H9 (cell line): ENCODE measurements around the gene CCNYL1. TPM values are rescaled to one million over a fixed set of nuclear protein-coding genes. Genes with fewer than 3 reads are reported as not detected.

Experiments
- DNase-seq: peaks from one replicate; pipeline ENCODE4 v3.0.0-alpha.2; 2017
- H2AFZ ChIP-seq: one replicate; pipeline ENCODE4 v1.6.1; 2013; ENCODE audit warnings: mild to moderate bottlenecking, low read length, control low read depth, moderate library complexity
- H2AK5ac ChIP-seq: 2 replicates; pipeline ENCODE4 v1.6.1; 2013; ENCODE audit warnings: low read length, control low read depth, mixed read lengths; ENCODE audit not compliant: insufficient read length
- H2BK120ac ChIP-seq: one replicate; pipeline ENCODE4 v1.6.1; 2013; ENCODE audit warnings: low read depth, mild to moderate bottlenecking, low read length, control low read depth, inconsistent platforms; ENCODE audit not compliant: poor library complexity, severe bottlenecking
- H2BK12ac ChIP-seq: 2 replicates; pipeline ENCODE4 v1.6.1; 2013; ENCODE audit warnings: low read length, control low read depth, mixed read lengths, low read depth; ENCODE audit not compliant: insufficient read length
- H2BK15ac ChIP-seq: 2 replicates; pipeline ENCODE4 v1.6.1; 2013; ENCODE audit warnings: low read depth, low read length, control low read depth
- H2BK20ac ChIP-seq: one replicate; pipeline ENCODE4 v1.6.1; 2013; ENCODE audit warnings: low read depth, mild to moderate bottlenecking, low read length, control low read depth, inconsistent platforms; ENCODE audit not compliant: poor library complexity, severe bottlenecking
- H2BK5ac ChIP-seq: 2 replicates; pipeline ENCODE4 v1.6.1; 2013; ENCODE audit warnings: low read length, control low read depth, mixed read lengths; ENCODE audit not compliant: insufficient read length
- H3K14ac ChIP-seq: 2 replicates; pipeline ENCODE4 v1.6.1; 2013; ENCODE audit warnings: low read length, control low read depth; ENCODE audit not compliant: insufficient read depth
- H3K18ac ChIP-seq: 2 replicates; pipeline ENCODE4 v1.6.1; 2013; ENCODE audit warnings: low read depth, mild to moderate bottlenecking, mixed read lengths, low read length, control low read depth; ENCODE audit not compliant: insufficient read length
- H3K23ac ChIP-seq: 2 replicates; pipeline ENCODE4 v1.6.1; 2013; ENCODE audit warnings: low read length, control low read depth, mixed read lengths, low read depth; ENCODE audit not compliant: insufficient read length
- H3K23me2 ChIP-seq: 2 replicates; pipeline ENCODE4 v1.6.1; 2013; ENCODE audit warnings: low read depth, mild to moderate bottlenecking, mixed read lengths, low read length, control low read depth; ENCODE audit not compliant: insufficient read length, poor library complexity, severe bottlenecking
- H3K27ac ChIP-seq: 2 replicates; pipeline ENCODE4 v1.5.1; 2013; ENCODE audit warnings: low read length, control low read depth, mixed read lengths, low read depth; ENCODE audit not compliant: insufficient read length
- H3K27me3 ChIP-seq: 2 replicates; pipeline ENCODE4 v1.6.1; 2013; ENCODE audit warnings: low read length, control low read depth, inconsistent platforms; ENCODE audit not compliant: insufficient read depth
- H3K4ac ChIP-seq: 2 replicates; pipeline ENCODE4 v1.6.1; 2013; ENCODE audit warnings: low read depth, mild to moderate bottlenecking, control low read depth, inconsistent platforms, low read length, moderate library complexity
- H3K4me1 ChIP-seq: 2 replicates; pipeline ENCODE4 v1.6.1; 2013; ENCODE audit warnings: low read length, control low read depth, inconsistent platforms; ENCODE audit not compliant: insufficient read depth
- H3K4me2 ChIP-seq: 2 replicates; pipeline ENCODE4 v1.6.1; 2013; ENCODE audit warnings: low read length, control low read depth, mixed read lengths; ENCODE audit not compliant: insufficient read length, insufficient read depth
- H3K56ac ChIP-seq: 2 replicates; pipeline ENCODE4 v1.6.1; 2013; ENCODE audit warnings: low read depth, mild to moderate bottlenecking, mixed read lengths, low read length, control low read depth; ENCODE audit not compliant: insufficient read length
- H3K79me1 ChIP-seq: 2 replicates; pipeline ENCODE4 v1.6.1; 2013; ENCODE audit warnings: low read depth, mild to moderate bottlenecking, moderate library complexity, low read length, control low read depth, inconsistent platforms; ENCODE audit not compliant: insufficient read depth, poor library complexity, severe bottlenecking
- H3K79me2 ChIP-seq: 2 replicates; pipeline ENCODE4 v1.6.1; 2013; ENCODE audit warnings: low read length, control low read depth, inconsistent platforms; ENCODE audit not compliant: insufficient read depth
- H3K9ac ChIP-seq: 2 replicates; pipeline ENCODE4 v1.6.1; 2013; ENCODE audit warnings: low read length, control low read depth, mixed read lengths; ENCODE audit not compliant: insufficient read length; ENCODE audit errors: extremely low read depth
- H3K9me3 ChIP-seq: one replicate; pipeline ENCODE4 v1.6.1; 2013; ENCODE audit warnings: low read depth, low read length, inconsistent platforms; ENCODE audit not compliant: control insufficient read depth
- H3T11ph ChIP-seq: one replicate; pipeline ENCODE4 v1.6.1; 2013; ENCODE audit warnings: mild to moderate bottlenecking, low read length, control low read depth, inconsistent platforms
- H4K20me1 ChIP-seq: one replicate; pipeline ENCODE4 v1.6.1; 2013; ENCODE audit not compliant: control insufficient read depth, insufficient read length, insufficient read depth
- H4K5ac ChIP-seq: 2 replicates; pipeline ENCODE4 v1.6.1; 2013; ENCODE audit warnings: low read depth, mild to moderate bottlenecking, mixed read lengths, low read length, control low read depth; ENCODE audit not compliant: insufficient read length
- H4K8ac ChIP-seq: replicated peaks from 2 replicates; pipeline ENCODE4 v1.6.1; 2013; ENCODE audit warnings: low read length, control low read depth, mixed read lengths, low read depth; ENCODE audit not compliant: insufficient read length
- H4K91ac ChIP-seq: 2 replicates; pipeline ENCODE4 v1.6.1; 2013; ENCODE audit warnings: low read depth, mild to moderate bottlenecking, moderate library complexity, mixed read lengths, low read length, control low read depth; ENCODE audit not compliant: insufficient read length
- H3K27ac Mint-ChIP-seq, 3 experiments: 2 replicates in 2 of 3; 3 replicates in 1 of 3; pipeline ENCODE4 v1.8.0; 2020 to 2021; ENCODE audit warnings: mixed read lengths in 3 of 3, mild to moderate bottlenecking in 1 of 3, moderate library complexity in 1 of 3
- H3K27me3 Mint-ChIP-seq: 2 replicates; pipeline ENCODE4 v1.8.0; 2021; ENCODE audit warnings: low read depth, mild to moderate bottlenecking, moderate library complexity, mixed read lengths
- H3K36me3 Mint-ChIP-seq, 3 experiments: 2 replicates in 2 of 3; 3 replicates in 1 of 3; pipeline ENCODE4 v1.8.0; 2020 to 2021; ENCODE audit warnings: low read depth in 3 of 3, mixed read lengths in 3 of 3; ENCODE audit not compliant: insufficient read depth in 1 of 3
- H3K4me1 Mint-ChIP-seq, 2 experiments: 2 replicates each; pipeline ENCODE4 v1.8.0; 2020; ENCODE audit warnings: mixed read lengths in 2 of 2
- H3K4me3 Mint-ChIP-seq, 2 experiments: 2 replicates in 1 of 2; 3 replicates in 1 of 2; pipeline ENCODE4 v1.8.0; 2020 to 2021; ENCODE audit warnings: mild to moderate bottlenecking in 2 of 2, mixed read lengths in 2 of 2, moderate library complexity in 1 of 2
- H3K9me3 Mint-ChIP-seq, 2 experiments: 2 replicates in 1 of 2; 3 replicates in 1 of 2; pipeline ENCODE4 v1.8.0; 2020; ENCODE audit warnings: mild to moderate bottlenecking in 2 of 2, mixed read lengths in 2 of 2, moderate library complexity in 1 of 2
- WGBS: extraction: QIAGEN DNeasy Blood & Tissue Kit; methylation state at CpG from one replicate; pipeline ENCODE4 v1.1.7; 2013; ENCODE audit warnings: missing lambda C conversion rate, low lambda C conversion rate, mixed read lengths; ENCODE audit not compliant: insufficient read length; ENCODE audit errors: extremely low coverage; 5-methylcytosine and 5-hydroxymethylcytosine counted together
- total RNA-seq: library from RNA; stranded (reverse); gene quantifications from 2 replicates; pipeline ENCODE4 v1.2.1, GENCODE V29; 2021
- TF ChIP-seq, protein P1 (sequence below): fragments of 200-600 bp; sonication (generic); conservative IDR thresholded peaks from 3 replicates; pipeline ENCODE4 v1.8.0; 2021; ENCODE audit warnings: antibody characterized with exemption, mild to moderate bottlenecking

CCNYL1 gene
- total RNA-seq, 1 experiment from 2014 or later = 27.0 TPM

DNA sequence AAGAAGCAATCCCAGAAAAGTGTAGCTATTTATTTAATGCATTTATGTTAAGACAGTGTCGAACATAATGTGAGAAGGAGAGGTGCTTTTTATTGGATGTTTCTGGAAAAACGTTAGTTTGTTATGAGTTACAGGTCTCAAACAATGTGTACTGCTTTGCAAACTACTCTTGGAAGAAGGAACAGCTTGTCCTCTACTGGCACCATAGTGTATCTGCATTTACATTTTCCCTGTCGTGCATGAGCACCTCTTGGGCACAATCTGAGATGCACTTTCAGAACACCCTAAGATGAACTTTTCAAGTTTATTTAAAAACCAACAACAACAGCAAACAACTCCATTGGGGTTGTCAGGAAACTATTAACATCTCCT, 22.8 kb downstream of the CCNYL1 start:
- no peak overlapping the region for H3K4me3 Mint-ChIP-seq
- no peak overlapping the region for H3K14ac ChIP-seq
- TF ChIP-seq, protein P1, sequence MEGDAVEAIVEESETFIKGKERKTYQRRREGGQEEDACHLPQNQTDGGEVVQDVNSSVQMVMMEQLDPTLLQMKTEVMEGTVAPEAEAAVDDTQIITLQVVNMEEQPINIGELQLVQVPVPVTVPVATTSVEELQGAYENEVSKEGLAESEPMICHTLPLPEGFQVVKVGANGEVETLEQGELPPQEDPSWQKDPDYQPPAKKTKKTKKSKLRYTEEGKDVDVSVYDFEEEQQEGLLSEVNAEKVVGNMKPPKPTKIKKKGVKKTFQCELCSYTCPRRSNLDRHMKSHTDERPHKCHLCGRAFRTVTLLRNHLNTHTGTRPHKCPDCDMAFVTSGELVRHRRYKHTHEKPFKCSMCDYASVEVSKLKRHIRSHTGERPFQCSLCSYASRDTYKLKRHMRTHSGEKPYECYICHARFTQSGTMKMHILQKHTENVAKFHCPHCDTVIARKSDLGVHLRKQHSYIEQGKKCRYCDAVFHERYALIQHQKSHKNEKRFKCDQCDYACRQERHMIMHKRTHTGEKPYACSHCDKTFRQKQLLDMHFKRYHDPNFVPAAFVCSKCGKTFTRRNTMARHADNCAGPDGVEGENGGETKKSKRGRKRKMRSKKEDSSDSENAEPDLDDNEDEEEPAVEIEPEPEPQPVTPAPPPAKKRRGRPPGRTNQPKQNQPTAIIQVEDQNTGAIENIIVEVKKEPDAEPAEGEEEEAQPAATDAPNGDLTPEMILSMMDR = peak; percentile 32; the same call in 2 of the 3 replicates

More for the DNA sequence above, 22.8 kb downstream of the CCNYL1 start:
- H3K23ac ChIP-seq = no peak overlapping the region
- H2BK20ac ChIP-seq = no peak overlapping the region
- Mint-ChIP-seq H3K4me1 (peaks cover 4% of the 10 kb centered on the region in 2 experiments), H3K9me3 (no peaks in the 10 kb centered on the region), H3K27me3 (no peaks in the 10 kb centered on the region), H3K27ac (no peak overlapping the region), H3K36me3 (peaks cover 15 to 31% (median 30%) of the 10 kb centered on the region in 3 experiments; a peak in 6 of 7 replicates)
- no peak overlapping the region for H3K56ac ChIP-seq
- H2BK5ac ChIP-seq = no peak overlapping the region
- no peak overlapping the region for H4K8ac ChIP-seq
- H3K9me3 ChIP-seq = no peaks in the 10 kb centered on the region
- no peak overlapping the region for H3K4ac ChIP-seq
- H3K27ac ChIP-seq = no peak overlapping the region
- H4K5ac ChIP-seq = no peak overlapping the region
- no peaks in the 10 kb centered on the region for H3K79me2 ChIP-seq
- no peak overlapping the region for H2AK5ac ChIP-seq
- H2BK120ac ChIP-seq = no peak overlapping the region
- no peak overlapping the region for H3T11ph ChIP-seq
- no peak overlapping the region for H2BK12ac ChIP-seq
- no peak for DNase-seq
- H3K27me3 ChIP-seq = no peaks in the 10 kb centered on the region
- no peaks in the 10 kb centered on the region for H3K79me1 ChIP-seq
- H2BK15ac ChIP-seq = no peak overlapping the region
- no peak overlapping the region for H2AFZ ChIP-seq
- no peaks in the 10 kb centered on the region for H3K23me2 ChIP-seq
- no peaks in the 10 kb centered on the region for H4K20me1 ChIP-seq
- no peak overlapping the region for H3K9ac ChIP-seq
- no peak overlapping the region for H3K18ac ChIP-seq
- H3K4me2 ChIP-seq = no peak overlapping the region
- WGBS = no CpG with 5 or more reads among the region's 3 CpGs
- H4K91ac ChIP-seq = no peak overlapping the region
- H3K4me1 ChIP-seq = no peaks in the 10 kb centered on the region
